ENCODE measurements around the gene SERBP1. TPM values are rescaled to one million over a fixed set of nuclear protein-coding genes. Genes with fewer than 3 reads are reported as not detected.

Gene SERBP1
- total RNA-seq, 1 experiment from 2014 or later = 230 TPM

- ChIA-PET CTCF (no interaction called here), POLR2A (no interaction called here)
- in situ Hi-C loops (cut with HindIII; ENCODE audit: low pct_unique_long_range_greater_than_20kb, low sequenced_read_pairs) (no loop called here), intact Hi-C loops (cut with micrococcal nuclease; ENCODE audit: unreplicated experiment) (no loop called here)
- no TSS peak for BruUV-seq (replicated peaks)
- Histone ChIP-seq H3K27me3 (ENCODE audit: control insufficient read depth, insufficient read depth, low read length) (no peaks in the 10 kb centered on the region; the same call in 1 of the 2 replicates), H3K27ac (ENCODE audit: low read length) (no peak overlapping the region), H3K4me1 (ENCODE audit: control insufficient read depth, insufficient read depth, low read length) (no peaks in the 10 kb centered on the region), H3K36me3 (ENCODE audit: control insufficient read depth, insufficient read depth, low read length) (no peaks in the 10 kb centered on the region), H3K9me3 (ENCODE audit: control insufficient read depth, insufficient read depth, low read depth, low read length) (no peaks in the 10 kb centered on the region), H3K4me3 (ENCODE audit: low read depth in 2 of 2, low read length in 2 of 2) (no peak overlapping the region)
- TF ChIP-seq REST (IDR thresholded peaks at IDR 0.05; ENCODE audit: insufficient read depth in 1 of 2, low read depth in 2 of 2, low read length in 1 of 2) = no peak
- TF ChIP-seq POLR2AphosphoS5 (IDR thresholded peaks at IDR 0.05; ENCODE audit: low read depth, low read length) = no peak
- TF ChIP-seq SIN3A (IDR thresholded peaks at IDR 0.05; ENCODE audit: borderline replicate concordance, insufficient read depth, low read depth, low read length) = no peak
- TF ChIP-seq CTCF (IDR thresholded peaks at IDR 0.05) = no peak
- TF ChIP-seq TCF7L2 (IDR thresholded peaks at IDR 0.05; ENCODE audit: low read depth, low read length) = no peak
- ATAC-seq (no peak), DNase-seq (ENCODE audit: low read depth, low spot score) (no peak)
Measured at GRCh38 chr1:67458663-67459062, 28.5 kb upstream of the SERBP1 start.

- Histone ChIP-seq H3K9me3 (ENCODE audit: control insufficient read depth, insufficient read depth, low read depth, low read length) (no peaks in the 10 kb centered on the region), H3K36me3 (ENCODE audit: control insufficient read depth, insufficient read depth, low read length) (no peaks in the 10 kb centered on the region), H3K4me1 (ENCODE audit: control insufficient read depth, insufficient read depth, low read length) (no peaks in the 10 kb centered on the region), H3K4me3 (ENCODE audit: low read depth in 2 of 2, low read length in 2 of 2) (no peak overlapping the region), H3K27ac (ENCODE audit: low read length) (no peak overlapping the region), H3K27me3 (ENCODE audit: control insufficient read depth, insufficient read depth, low read length) (0 out of 2 replicates have a peak, but pooled peaks cover 6% of the 10 kb centered on the region)
- CTCF ChIA-PET = no interaction called here
- POLR2A ChIA-PET = interaction anchor here (0.6 kb wide), 1 partner anchor 23 kb away, joined by 4 read pairs; no protein-coding TSS in a partner anchor
- DNase-seq (ENCODE audit: low read depth, low spot score) = no peak
- TF ChIP-seq CTCF (IDR thresholded peaks at IDR 0.05) = no peak
- TF ChIP-seq REST (IDR thresholded peaks at IDR 0.05; ENCODE audit: insufficient read depth in 1 of 2, low read depth in 2 of 2, low read length in 1 of 2) = no peak
- no peak for TF ChIP-seq POLR2AphosphoS5 (IDR thresholded peaks at IDR 0.05; ENCODE audit: low read depth, low read length)
- TF ChIP-seq TCF7L2 (IDR thresholded peaks at IDR 0.05; ENCODE audit: low read depth, low read length) = no peak
- no peak for TF ChIP-seq SIN3A (IDR thresholded peaks at IDR 0.05; ENCODE audit: borderline replicate concordance, insufficient read depth, low read depth, low read length)
- in situ Hi-C loops (cut with HindIII; ENCODE audit: low pct_unique_long_range_greater_than_20kb, low sequenced_read_pairs) (no loop called here), intact Hi-C loops (cut with micrococcal nuclease; ENCODE audit: unreplicated experiment) (no loop called here)
- BruUV-seq (replicated peaks) = no TSS peak
- ATAC-seq = no peak
Measured at GRCh38 chr1:67457247-67457646, 27.0 kb upstream of the SERBP1 start.

All from Panc1 (cell line).